Hematopoietic multipotent progenitor cell treated with erythropoietin and hydrocortisone succinate and interleukin-3 and kit ligand, for 4 days (in vitro differentiated cells): Measurements from ENCODE around the gene DCDC2C.
A peak's percentile ranks its signal among the peaks of the same experiment; 100 is the strongest.
"Not testable (repeated sequence)": the region's sequence is repeated elsewhere in the genome, so short reads cannot be mapped to it uniquely, and the experiment has no call there.

Experiments
- DNase-seq: peaks from one replicate; pipeline ENCODE4 v3.0.0-alpha.2; 2015

The DCDC2C gene

GRCh38 chr2:3703236-3703756 lies at the start of gene DCDC2C:
TSS of gene DCDC2C (plus strand) at chr2:3703575. CDS start at chr2:3703752, 177 bp downstream.
- DNase-seq, result peak; percentile 3

GRCh38 chr2:3654011-3654410 lies 49.4 kb upstream of the DCDC2C start:
- DNase-seq, result no peak

- DNase-seq, result no peak
These were observed 48.7 kb upstream of the DCDC2C start for GRCh38 chr2:3654531-3655225.

GRCh38 chr2:3655871-3656761 lies 47.3 kb upstream of the DCDC2C start:
- DNase-seq, result no peak

- peak; percentile 42 for DNase-seq
These were observed 46.3 kb upstream of the DCDC2C start for GRCh38 chr2:3656762-3657721.

GRCh38 chr2:3657881-3658280 lies 45.5 kb upstream of the DCDC2C start, which contains the start of gene ALLC:
TSS of gene ALLC (plus strand) at chr2:3658200. CDS start at chr2:3671158, 12,958 bp downstream.
- no peak for DNase-seq

GRCh38 chr2:3659447-3660432 lies 43.6 kb upstream of the DCDC2C start:
- DNase-seq, result peak; percentile 28

- not testable (repeated sequence) for DNase-seq
These were observed 42.7 kb upstream of the DCDC2C start for GRCh38 chr2:3660640-3661039.

GRCh38 chr2:3661149-3661660 lies 42.2 kb upstream of the DCDC2C start:
- DNase-seq, result no peak

GRCh38 chr2:3662239-3662638 lies 41.1 kb upstream of the DCDC2C start:
- no peak for DNase-seq

GRCh38 chr2:3664118-3664517 lies 39.3 kb upstream of the DCDC2C start:
- no peak for DNase-seq

- no peak for DNase-seq
These were observed 38.5 kb upstream of the DCDC2C start for GRCh38 chr2:3664925-3665324.

GRCh38 chr2:3665886-3666612 lies 37.3 kb upstream of the DCDC2C start:
- no peak for DNase-seq

- no peak for DNase-seq
These were observed 36.8 kb upstream of the DCDC2C start for GRCh38 chr2:3666613-3666975.

GRCh38 chr2:3667151-3667631 lies 36.2 kb upstream of the DCDC2C start:
- no peak for DNase-seq

- no peak for DNase-seq
These were observed 33.7 kb upstream of the DCDC2C start for GRCh38 chr2:3669656-3670055.

- DNase-seq, result no peak
These were observed 33.0 kb upstream of the DCDC2C start for GRCh38 chr2:3670376-3670775.

- DNase-seq, result no peak
These were observed 32.4 kb upstream of the DCDC2C start for GRCh38 chr2:3670941-3671340.

GRCh38 chr2:3672861-3673678 lies 30.3 kb upstream of the DCDC2C start:
- DNase-seq, result no peak
